Activated CD8-positive, alpha-beta T cell treated with anti-CD3 and anti-CD28 coated beads, Interleukin-2, amount 10 ng/mL, durations not matched to agents 7 days and 5 days (primary cell): ENCODE data around the gene GAB2. TPM values are rescaled to one million over a fixed set of nuclear protein-coding genes. Genes with fewer than 3 reads are reported as not detected.
"Not testable (repeated sequence)": the region's sequence is repeated elsewhere in the genome, so short reads cannot be mapped to it uniquely, and the experiment has no call there.

Experiments used
- ATAC-seq: fragments of 150-1000 bp; cut with Tn5 transposase; one replicate; pipeline ENCODE4 v1.10.0; 2021; ENCODE audit warnings: moderate library complexity
- CTCF ChIA-PET: fragments of 350-600 bp; sonication (Branson Sonifier 250); formaldehyde crosslinking; loops from one replicate; lab custom pipeline; 2021; ENCODE audit warnings: antibody characterized with exemption; lab: Charles Lee
- POLR2A ChIA-PET: fragments of 350-600 bp; sonication (Branson Sonifier 250); formaldehyde crosslinking; loops from one replicate; lab custom pipeline; 2021; ENCODE audit warnings: antibody characterized with exemption; lab: Charles Lee
- DNase-seq: peaks from one replicate; pipeline ENCODE4 v3.0.0-alpha.2; 2020
- H3K27ac Mint-ChIP-seq: one replicate; pipeline ENCODE4 v1.8.0; 2021; ENCODE audit warnings: mild to moderate bottlenecking, mixed read lengths
- H3K27me3 Mint-ChIP-seq: one replicate; pipeline ENCODE4 v1.8.0; 2021; ENCODE audit warnings: low read depth, mixed read lengths
- H3K36me3 Mint-ChIP-seq: one replicate; pipeline ENCODE4 v1.8.0; 2021; ENCODE audit warnings: low read depth, mixed read lengths
- H3K4me1 Mint-ChIP-seq: one replicate; pipeline ENCODE4 v1.8.0; 2021; ENCODE audit warnings: low read depth, mixed read lengths
- H3K4me3 Mint-ChIP-seq: one replicate; pipeline ENCODE4 v1.8.0; 2021; ENCODE audit warnings: mild to moderate bottlenecking, mixed read lengths
- H3K9me3 Mint-ChIP-seq: one replicate; pipeline ENCODE4 v1.8.0; 2022; ENCODE audit warnings: mixed read lengths; ENCODE audit not compliant: insufficient read depth
- total RNA-seq, 2 experiments: library from RNA; stranded (reverse); gene quantifications; one replicate each; pipeline ENCODE4 v1.2.3, GENCODE V29; 2021

The GAB2 gene
- total RNA-seq, 2 experiments from 2014 or later: 7.6 to 9.8 TPM

DNA sequence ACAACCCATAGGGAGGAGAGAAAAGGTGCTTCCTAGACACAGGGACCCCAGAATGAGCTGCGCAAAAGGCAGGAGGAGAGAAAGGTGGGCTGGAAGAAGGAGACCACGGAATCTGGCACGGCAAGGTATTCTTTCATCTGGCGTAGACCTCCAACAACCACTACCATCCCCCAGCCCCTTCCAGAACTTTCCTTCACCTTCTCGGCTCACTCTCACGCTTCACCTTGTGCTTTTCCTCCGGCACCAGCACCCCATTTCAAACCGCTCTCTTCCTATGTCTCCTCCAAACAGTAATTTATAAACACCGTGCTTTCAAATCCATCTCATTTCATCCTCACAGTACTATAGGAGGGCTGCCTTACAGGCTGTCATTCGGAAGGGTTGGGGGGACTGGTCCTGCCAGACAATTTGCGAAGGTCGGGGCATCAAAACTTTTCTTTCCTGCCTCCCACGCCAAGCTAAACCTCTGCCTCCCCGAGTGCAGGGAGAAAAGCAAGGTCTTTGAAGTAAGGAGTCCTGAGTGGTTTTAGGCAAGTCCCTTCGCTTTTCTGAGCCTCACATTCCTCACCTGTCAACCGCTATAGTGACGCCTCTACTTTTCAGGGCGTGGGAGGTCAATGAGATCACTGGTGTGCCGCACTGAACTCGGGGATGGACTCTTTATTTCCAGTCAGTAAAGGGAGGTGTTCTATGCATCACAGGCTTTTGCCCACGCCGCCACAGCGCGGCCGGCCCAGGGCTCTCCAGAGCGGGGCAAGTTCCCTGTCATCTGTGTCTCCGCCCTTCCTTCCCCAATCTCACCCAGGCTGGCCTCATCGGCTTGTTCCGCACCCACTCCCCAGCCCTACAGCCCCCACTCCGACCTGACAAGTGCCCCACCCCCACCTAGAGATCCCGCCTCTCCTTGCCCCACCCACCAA lies 230.0 kb downstream of the GAB2 start:
- DNase-seq (no peak), ATAC-seq (peak; percentile 45)
- ChIA-PET POLR2A (interaction anchor here (0.7 to 2.1 kb wide), 5 partner anchors 11 to 205 kb away, joined by 3 to 10 read pairs (median 4); partner anchors contain the start of gene ALG8), CTCF (interaction anchor here (1.6 to 3.8 kb wide), 5 partner anchors 15 to 377 kb away, joined by 5 to 20 read pairs (median 11); partner anchors contain the start of gene ALG8)
- Mint-ChIP-seq H3K27me3 (no peaks in the 10 kb centered on the region), H3K9me3 (no peaks in the 10 kb centered on the region), H3K36me3 (peaks cover 18% of the 10 kb centered on the region), H3K4me1 (peaks cover 45% of the 10 kb centered on the region), H3K4me3 (peak overlapping the region; percentile 99), H3K27ac (peak overlapping the region; percentile 93)

DNA sequence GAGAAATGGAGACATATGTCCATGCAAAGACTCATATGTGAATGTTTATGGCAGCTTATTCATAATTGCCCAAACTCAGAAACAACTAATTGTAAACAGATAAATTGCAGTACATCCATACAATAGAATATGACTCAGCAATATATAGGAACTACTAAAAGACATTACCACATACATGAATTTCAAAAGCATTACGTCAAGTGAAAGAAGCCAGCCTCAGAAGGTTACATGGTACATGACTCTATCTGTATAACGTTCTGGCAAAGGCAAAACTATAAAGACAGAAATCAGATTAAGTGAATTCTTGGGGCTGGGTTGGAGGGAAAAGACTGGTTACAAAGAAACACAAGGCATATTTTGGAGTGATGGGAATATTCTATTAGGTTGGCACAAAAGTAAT lies 236.4 kb downstream of the GAB2 start:
- DNase-seq (no peak), ATAC-seq (no peak)
- ChIA-PET CTCF (no interaction called here), POLR2A (no interaction called here)
- Mint-ChIP-seq H3K27ac (no peak overlapping the region), H3K36me3 (peaks cover 25% of the 10 kb centered on the region), H3K27me3 (no peaks in the 10 kb centered on the region), H3K4me3 (no peak overlapping the region), H3K4me1 (no peaks in the 10 kb centered on the region), H3K9me3 (peaks cover 3% of the 10 kb centered on the region)

DNA sequence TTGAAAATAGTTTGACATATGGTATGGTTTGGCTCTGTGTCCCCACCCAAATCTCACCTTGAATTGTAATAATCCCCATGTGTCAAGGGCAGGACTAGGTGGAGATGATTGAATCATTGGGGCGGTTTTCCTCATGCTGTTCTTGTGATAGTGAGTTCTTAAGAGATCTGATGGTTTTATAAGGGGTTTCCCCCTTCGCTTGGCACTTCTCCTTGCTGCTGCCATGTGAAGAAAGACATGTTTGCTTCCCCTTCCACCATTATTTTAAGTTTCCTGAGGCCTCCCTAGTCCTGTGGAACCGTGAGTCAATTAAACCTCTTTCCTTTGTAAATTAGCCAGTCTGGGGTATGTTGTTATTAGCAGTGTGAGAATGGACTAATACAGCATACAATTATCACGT lies 236.9 kb downstream of the GAB2 start:
- ChIA-PET POLR2A (no interaction called here), CTCF (no interaction called here)
- H3K27ac Mint-ChIP-seq: no peak overlapping the region
- no peaks in the 10 kb centered on the region for H3K4me1 Mint-ChIP-seq
- DNase-seq (no peak), ATAC-seq (no peak)
- peaks cover 3% of the 10 kb centered on the region for H3K9me3 Mint-ChIP-seq
- H3K4me3 Mint-ChIP-seq: no peak overlapping the region
- no peaks in the 10 kb centered on the region for H3K27me3 Mint-ChIP-seq
- H3K36me3 Mint-ChIP-seq: peaks cover 27% of the 10 kb centered on the region

DNA sequence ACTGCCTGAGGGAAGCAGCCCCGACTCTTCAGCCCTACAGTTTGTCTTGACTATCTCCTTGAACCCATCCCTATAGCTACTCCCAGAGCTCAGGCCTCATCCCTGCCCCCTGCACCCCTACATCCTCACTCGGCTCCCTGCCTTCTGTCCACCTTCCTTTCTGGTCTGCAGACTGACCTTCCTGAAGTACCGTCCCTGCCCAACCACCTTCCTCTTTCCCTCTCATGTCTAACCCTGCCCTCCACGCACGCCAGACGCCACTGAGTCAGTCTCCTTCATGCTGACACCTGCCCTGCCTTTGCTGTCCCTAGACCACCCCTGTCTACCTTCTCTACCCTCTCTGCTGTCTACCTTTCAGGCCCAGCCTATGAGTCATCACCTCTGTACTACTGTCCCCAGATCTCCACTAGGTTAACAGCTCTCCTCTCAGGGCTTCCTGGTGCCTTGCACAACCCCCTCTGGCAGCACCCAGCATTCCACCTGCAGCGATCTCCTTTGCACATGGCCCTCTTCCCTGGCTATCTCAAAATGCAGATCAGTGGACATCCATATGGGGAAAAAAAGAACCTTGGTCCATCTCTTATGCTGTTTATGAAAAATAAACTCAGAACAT lies 238.1 kb downstream of the GAB2 start:
- no peak overlapping the region for H3K4me3 Mint-ChIP-seq
- ATAC-seq (no peak), DNase-seq (no peak)
- ChIA-PET POLR2A (no interaction called here), CTCF (no interaction called here)
- no peak overlapping the region for H3K27ac Mint-ChIP-seq
- peaks cover 3% of the 10 kb centered on the region for H3K9me3 Mint-ChIP-seq
- no peaks in the 10 kb centered on the region for H3K4me1 Mint-ChIP-seq
- H3K27me3 Mint-ChIP-seq: no peaks in the 10 kb centered on the region
- peaks cover 27% of the 10 kb centered on the region for H3K36me3 Mint-ChIP-seq

DNA sequence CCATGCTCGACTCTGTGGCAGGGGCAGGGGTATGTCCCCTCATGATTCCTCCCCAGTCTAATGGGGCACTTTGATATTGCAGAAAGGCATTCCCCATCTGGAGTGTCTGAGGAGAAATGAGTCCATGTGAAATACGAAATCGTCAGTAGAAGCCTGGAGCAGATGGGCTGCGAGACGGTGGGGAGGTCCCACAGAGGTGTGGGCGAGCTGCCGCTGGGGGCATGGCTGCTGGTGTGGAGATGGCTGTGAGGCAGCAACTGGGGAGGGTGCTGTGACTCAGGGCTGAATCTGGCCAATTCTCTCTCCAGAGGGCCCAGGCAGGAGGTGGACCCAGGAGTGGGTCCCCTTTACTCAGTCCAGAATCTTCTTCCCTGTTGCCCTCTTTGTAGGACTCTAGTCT lies 240.4 kb downstream of the GAB2 start:
- Mint-ChIP-seq H3K27ac (no peak overlapping the region), H3K36me3 (peaks cover 34% of the 10 kb centered on the region), H3K27me3 (no peaks in the 10 kb centered on the region), H3K4me3 (no peak overlapping the region), H3K9me3 (peaks cover 3% of the 10 kb centered on the region), H3K4me1 (no peaks in the 10 kb centered on the region)
- ATAC-seq (no peak), DNase-seq (no peak)
- CTCF ChIA-PET: no interaction called here
- POLR2A ChIA-PET: no interaction called here

DNA sequence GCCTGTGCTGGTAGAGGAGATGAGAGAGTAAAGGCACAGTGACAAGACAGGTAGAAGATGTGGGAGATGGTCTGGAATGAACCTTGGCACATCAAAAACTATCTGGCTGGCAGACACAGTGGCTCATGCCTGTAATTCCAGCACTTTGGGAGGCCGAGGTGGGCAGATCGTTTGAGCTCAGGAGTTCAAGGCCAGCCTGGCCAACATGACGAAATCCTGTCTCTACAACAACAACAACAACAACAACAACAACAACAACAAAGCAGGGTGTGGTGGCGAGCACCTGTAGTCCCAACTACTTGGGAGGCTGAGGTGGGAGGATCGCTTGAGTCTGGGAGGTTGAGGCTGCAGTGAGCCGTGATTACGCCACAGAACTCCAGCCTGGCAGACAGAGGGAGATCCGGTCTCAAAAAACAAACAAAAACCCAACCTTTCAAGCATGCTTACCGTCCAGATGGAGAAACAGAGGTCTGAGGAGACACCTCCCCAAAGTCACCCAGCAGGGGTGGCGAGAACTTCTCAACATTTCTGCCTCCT lies 240.9 kb downstream of the GAB2 start:
- ATAC-seq: no peak
- H3K9me3 Mint-ChIP-seq: peaks cover 3% of the 10 kb centered on the region
- ChIA-PET CTCF (no interaction called here), POLR2A (no interaction called here)
- H3K27me3 Mint-ChIP-seq: no peaks in the 10 kb centered on the region
- DNase-seq: no peak
- no peak overlapping the region for H3K4me3 Mint-ChIP-seq
- H3K27ac Mint-ChIP-seq: no peak overlapping the region
- H3K36me3 Mint-ChIP-seq: peaks cover 34% of the 10 kb centered on the region
- no peaks in the 10 kb centered on the region for H3K4me1 Mint-ChIP-seq

DNA sequence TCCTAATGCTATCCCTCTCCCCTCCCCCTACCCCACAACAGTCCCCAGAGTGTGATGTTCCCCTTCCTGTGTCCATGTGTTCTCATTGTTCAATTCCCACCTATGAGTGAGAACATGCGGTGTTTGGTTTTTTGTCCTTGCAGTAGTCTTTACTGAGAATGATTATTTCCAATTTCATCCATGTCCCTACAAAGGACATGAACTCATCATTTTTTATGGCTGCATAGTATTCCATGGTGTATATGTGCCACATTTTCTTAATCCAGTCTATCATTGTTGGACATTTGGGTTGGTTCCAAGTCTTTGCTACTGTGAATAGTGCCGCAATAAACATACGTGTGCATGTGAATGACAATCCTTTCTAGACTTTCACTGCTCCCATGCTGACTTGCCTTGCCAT lies 241.8 kb downstream of the GAB2 start:
- H3K4me3 Mint-ChIP-seq, DNase-seq, POLR2A ChIA-PET, CTCF ChIA-PET, H3K4me1 Mint-ChIP-seq, ATAC-seq, H3K27me3 Mint-ChIP-seq, H3K9me3 Mint-ChIP-seq, H3K27ac Mint-ChIP-seq: not testable (repeated sequence)
- peaks cover 28% of the 10 kb centered on the region for H3K36me3 Mint-ChIP-seq

DNA sequence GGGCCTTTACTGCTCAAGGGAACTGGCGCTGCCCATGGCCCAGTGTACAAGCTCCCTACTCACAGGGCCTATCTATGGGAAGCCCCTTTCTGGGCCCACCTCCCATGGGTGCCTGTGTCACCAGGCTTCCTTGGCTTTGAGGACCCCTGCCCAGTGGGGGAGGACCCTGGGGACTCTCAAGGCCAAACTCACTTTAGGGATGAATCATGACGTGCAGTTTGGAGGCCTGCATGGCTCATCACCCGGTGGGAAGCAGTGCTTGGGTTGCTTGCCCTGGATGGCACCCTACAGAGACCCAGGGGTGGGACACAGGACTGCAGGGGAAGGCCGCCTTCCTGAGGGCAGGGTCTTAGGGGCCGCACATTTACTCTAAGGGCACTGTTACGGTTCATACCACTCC lies 245.7 kb downstream of the GAB2 start:
- Mint-ChIP-seq H3K27me3 (no peaks in the 10 kb centered on the region), H3K36me3 (peaks cover 20% of the 10 kb centered on the region), H3K4me1 (no peaks in the 10 kb centered on the region), H3K9me3 (no peaks in the 10 kb centered on the region), H3K27ac (no peak overlapping the region), H3K4me3 (no peak overlapping the region)
- DNase-seq (no peak), ATAC-seq (no peak)
- CTCF ChIA-PET: interaction anchor here (0.8 kb wide), 1 partner anchor 12 kb away, joined by 3 read pairs; no protein-coding TSS in a partner anchor
- POLR2A ChIA-PET: no interaction called here

DNA sequence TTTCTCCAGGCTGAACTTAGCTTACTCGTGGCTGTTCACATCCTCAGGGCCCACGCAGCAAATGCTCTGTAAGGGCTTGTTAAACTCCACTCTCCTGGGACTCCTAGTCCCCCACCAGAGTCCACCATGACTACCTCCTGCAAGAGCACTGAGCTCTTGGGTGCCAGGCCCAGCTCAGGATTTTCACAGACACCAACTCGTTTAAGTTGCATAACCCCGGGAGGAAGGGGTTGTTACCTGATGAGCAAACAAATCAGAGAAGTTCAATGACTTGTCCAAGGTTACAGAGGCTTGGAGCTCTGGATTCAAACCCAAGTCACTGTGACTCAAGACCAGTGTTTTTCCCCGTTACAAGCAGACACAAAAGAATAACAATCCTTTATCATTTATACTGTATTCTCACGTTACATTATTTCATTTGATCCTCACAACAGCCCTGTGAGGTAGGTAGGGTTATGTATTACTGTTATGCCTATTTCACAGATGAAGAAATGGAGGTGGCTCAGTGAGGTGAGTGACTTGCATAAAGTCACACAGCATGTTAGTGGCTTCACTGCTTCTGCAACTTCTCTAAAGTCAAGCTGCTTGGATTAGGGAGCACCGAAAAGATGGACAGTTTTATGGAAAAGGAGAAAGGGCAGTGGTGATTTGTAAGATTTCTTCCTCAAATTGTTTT lies 246.6 kb downstream of the GAB2 start:
- H3K4me3 Mint-ChIP-seq: no peak overlapping the region
- ChIA-PET CTCF (interaction anchor here (0.8 kb wide), 1 partner anchor 11 kb away, joined by 3 read pairs; no protein-coding TSS in a partner anchor), POLR2A (no interaction called here)
- H3K27ac Mint-ChIP-seq: no peak overlapping the region
- peaks cover 13% of the 10 kb centered on the region for H3K36me3 Mint-ChIP-seq
- H3K4me1 Mint-ChIP-seq: no peaks in the 10 kb centered on the region
- no peaks in the 10 kb centered on the region for H3K27me3 Mint-ChIP-seq
- ATAC-seq (no peak), DNase-seq (no peak)
- no peaks in the 10 kb centered on the region for H3K9me3 Mint-ChIP-seq

DNA sequence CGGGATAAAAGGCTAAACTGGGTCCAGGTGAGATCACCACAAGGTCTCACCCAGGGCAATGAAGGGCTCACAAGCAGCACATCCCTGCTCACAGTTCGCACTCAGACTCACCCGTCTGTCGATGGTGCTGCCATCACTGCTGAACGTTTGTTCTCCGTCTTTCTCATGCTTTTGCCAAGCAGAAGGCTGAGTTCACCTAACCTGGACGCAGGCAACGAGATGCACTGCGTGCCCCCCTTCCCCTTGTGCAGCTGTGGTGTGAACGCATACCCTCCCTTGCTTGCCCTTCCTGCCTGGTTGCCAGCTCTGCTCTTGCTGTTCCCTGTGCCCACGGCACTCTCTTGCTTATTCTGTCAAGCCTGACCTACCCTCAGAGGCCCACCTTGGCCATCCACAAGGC lies 247.2 kb downstream of the GAB2 start:
- POLR2A ChIA-PET: no interaction called here
- ATAC-seq: no peak
- CTCF ChIA-PET: no interaction called here
- H3K4me1 Mint-ChIP-seq: no peaks in the 10 kb centered on the region
- no peaks in the 10 kb centered on the region for H3K9me3 Mint-ChIP-seq
- H3K36me3 Mint-ChIP-seq: peaks cover 12% of the 10 kb centered on the region
- no peak for DNase-seq
- no peaks in the 10 kb centered on the region for H3K27me3 Mint-ChIP-seq
- no peak overlapping the region for H3K27ac Mint-ChIP-seq
- no peak overlapping the region for H3K4me3 Mint-ChIP-seq

DNA sequence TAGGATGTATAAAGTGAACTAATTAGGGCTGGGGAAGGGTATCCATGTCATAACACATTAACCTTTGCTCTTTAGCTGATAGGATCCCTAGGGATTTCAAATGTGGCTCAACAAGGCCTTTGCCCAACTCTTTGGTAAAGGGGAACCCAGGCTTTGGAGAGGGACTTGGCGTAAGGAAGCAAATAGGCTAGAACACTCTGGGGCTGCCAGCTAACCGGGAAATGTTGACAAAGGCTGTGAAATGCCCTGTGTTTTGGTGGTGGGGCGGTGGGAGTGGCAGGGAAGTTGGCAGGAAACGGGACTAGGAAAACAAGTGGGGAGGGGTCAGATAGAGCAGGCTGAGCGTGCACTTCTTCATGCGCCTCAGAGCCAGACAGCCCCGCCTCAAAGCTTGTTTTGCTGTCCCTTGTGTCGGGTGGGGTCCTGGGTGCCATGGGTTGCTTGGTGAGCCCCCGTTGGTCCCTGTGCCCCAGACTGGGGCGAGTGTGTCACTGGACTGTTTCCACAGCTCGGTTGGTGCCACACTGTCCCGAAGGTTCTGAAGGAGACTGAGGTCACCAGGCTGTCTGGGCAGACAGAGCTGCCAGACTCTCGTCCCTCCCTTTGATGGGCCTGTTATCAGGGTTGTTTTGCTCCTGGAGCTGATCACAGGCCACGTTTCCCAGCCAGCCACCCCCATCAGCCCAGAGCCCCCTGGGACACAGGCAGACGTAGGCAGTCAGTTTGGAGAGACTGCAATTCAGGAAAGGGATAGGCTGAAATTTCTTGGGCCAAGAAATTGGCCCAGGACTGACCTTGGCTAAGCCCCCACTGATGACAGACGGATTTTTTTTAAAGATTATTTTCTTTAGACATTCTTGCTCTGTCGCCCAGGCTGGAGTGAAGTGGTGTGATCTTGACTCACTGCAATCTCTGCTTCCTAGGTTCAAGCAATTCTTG lies 248.8 kb downstream of the GAB2 start:
- no peaks in the 10 kb centered on the region for H3K9me3 Mint-ChIP-seq
- H3K4me1 Mint-ChIP-seq: no peaks in the 10 kb centered on the region
- peaks cover 9% of the 10 kb centered on the region for H3K36me3 Mint-ChIP-seq
- no peak overlapping the region for H3K27ac Mint-ChIP-seq
- ATAC-seq (no peak), DNase-seq (no peak)
- no peak overlapping the region for H3K4me3 Mint-ChIP-seq
- ChIA-PET POLR2A (no interaction called here), CTCF (no interaction called here)
- no peaks in the 10 kb centered on the region for H3K27me3 Mint-ChIP-seq
